HCT116 (cell line): ENCODE results near the gene LIMA1. TPM values are rescaled to one million over a fixed set of nuclear protein-coding genes. Genes with fewer than 3 reads are reported as not detected.

Source experiments
- ATAC-seq: fragments of 200-7000 bp; cut with Tn5 transposase; 2 replicates; pipeline ENCODE4 v1.9.1; 2020; ENCODE audit warnings: mild to moderate bottlenecking, moderate library complexity
- BruUV-seq: library from RNA; stranded (reverse); fragments of 400-500 nt; replicated peaks from 2 replicates; lab custom pipeline; 2021; lab: Mats Ljungman, UMichigan
- CTCF ChIA-PET: fragments of 300-600 bp; sonication (Branson Sonifier 250); formaldehyde crosslinking; loops from one replicate; lab custom pipeline; 2021; ENCODE audit warnings: antibody characterized with exemption; lab: Charles Lee
- POLR2A ChIA-PET: fragments of 300-600, 350-600 bp; sonication (Branson Sonifier 250); formaldehyde crosslinking; loops from one replicate; lab custom pipeline; 2021; ENCODE audit warnings: antibody characterized with exemption; lab: Charles Lee
- RAD21 ChIA-PET, 2 experiments: fragments of 300-600 bp; sonication (Branson Sonifier 250); formaldehyde crosslinking; loops; one replicate each; lab custom pipeline; 2023; ENCODE audit warnings: low total read pairs in 2 of 2; ENCODE audit not compliant: uncharacterized antibody in 2 of 2, unreplicated experiment in 2 of 2, low non-redundant PET in 1 of 2; lab: Charles Lee
- DNase-seq: peaks from one replicate; pipeline ENCODE4 v3.0.0-alpha.2; 2010; ENCODE audit warnings: low read depth, low spot score
- H2AFZ ChIP-seq: fragments of 200-600 bp; shearing (Covaris generic), sonication (generic); 2 replicates; pipeline ENCODE4 v1.6.1; 2017; ENCODE audit warnings: low read depth, mixed run types, mixed read lengths, antibody characterized with exemption, low read length; ENCODE audit not compliant: poor library complexity, severe bottlenecking
- H3K27ac ChIP-seq: 2 replicates; pipeline ENCODE4 v1.5.1; 2012; ENCODE audit warnings: low read depth, low read length
- H3K27me3 ChIP-seq: fragments of 200-600 bp; sonication (generic); 2 replicates; pipeline ENCODE4 v1.6.1; 2016; ENCODE audit warnings: mixed run types, low read length, mixed read lengths; ENCODE audit not compliant: insufficient read depth
- H3K36me3 ChIP-seq, 2 experiments: fragments of 200-500 bp in 1 of 2; fragments of 200-600 bp in 1 of 2; sonication (Bioruptor generic) in 1 of 2; sonication (generic) in 1 of 2; 2 replicates each; pipeline versions ENCODE4 v1.5.1 to v1.6.1; 2014 to 2016; ENCODE audit warnings: low read length in 2 of 2, inconsistent platforms in 1 of 2, mixed read lengths in 1 of 2, mixed run types in 1 of 2; ENCODE audit not compliant: insufficient read depth in 2 of 2, control insufficient read depth in 1 of 2
- H3K4me1 ChIP-seq, 2 experiments: fragments of 200-600 bp in 1 of 2; sonication (generic) in 1 of 2; 2 replicates each; pipeline versions ENCODE4 v1.5.1 to v1.6.1; 2012 to 2017; ENCODE audit warnings: low read length in 2 of 2, inconsistent platforms in 1 of 2, mild to moderate bottlenecking in 1 of 2, mixed read lengths in 1 of 2, mixed run types in 1 of 2, moderate library complexity in 1 of 2; ENCODE audit not compliant: insufficient read depth in 2 of 2, control insufficient read depth in 1 of 2
- H3K4me2 ChIP-seq: fragments of 200-600 bp; sonication (generic); 2 replicates; pipeline ENCODE4 v1.6.1; 2017; ENCODE audit warnings: mixed run types, low read length, mixed read lengths
- H3K4me3 ChIP-seq, 2 experiments: fragments of 200-600 bp in 1 of 2; sonication (generic) in 1 of 2; replicated peaks in 1 of 2; 2 replicates each; pipeline ENCODE4 v1.5.1; 2011 to 2016; ENCODE audit warnings: low read length in 2 of 2, control low read depth in 1 of 2, low read depth in 1 of 2, mild to moderate bottlenecking in 1 of 2, mixed read lengths in 1 of 2, mixed run types in 1 of 2
- H3K79me2 ChIP-seq: fragments of 200-600 bp; sonication (generic); 2 replicates; pipeline ENCODE4 v1.6.1; 2017; ENCODE audit warnings: mild to moderate bottlenecking, mixed run types, low read length, moderate library complexity, mixed read lengths; ENCODE audit not compliant: insufficient read depth
- H3K9ac ChIP-seq: fragments of 200-600 bp; sonication (generic); 2 replicates; pipeline ENCODE4 v1.6.1; 2016; ENCODE audit warnings: low read length, mixed read lengths
- H3K9me2 ChIP-seq: fragments of 200-600 bp; sonication (generic), shearing (Covaris generic); 2 replicates; pipeline ENCODE4 v1.6.1; 2017; ENCODE audit warnings: mixed run types, mild to moderate bottlenecking, moderate library complexity; ENCODE audit not compliant: insufficient read depth
- H3K9me3 ChIP-seq, 2 experiments: fragments of 200-500 bp in 1 of 2; fragments of 200-600 bp in 1 of 2; sonication (Bioruptor generic) in 1 of 2; sonication (generic) in 1 of 2; 2 replicates each; pipeline ENCODE4 v1.6.1; 2014 to 2017; ENCODE audit warnings: low read length in 2 of 2, mixed read lengths in 2 of 2, inconsistent platforms in 1 of 2, low read depth in 1 of 2, mild to moderate bottlenecking in 1 of 2, mixed run types in 1 of 2, moderate library complexity in 1 of 2; ENCODE audit not compliant: control insufficient read depth in 1 of 2, insufficient read depth in 1 of 2
- H4K20me1 ChIP-seq: fragments of 200-600 bp; sonication (generic), shearing (Covaris generic); 2 replicates; pipeline ENCODE4 v1.6.1; 2017; ENCODE audit warnings: mixed run types, mild to moderate bottlenecking, moderate library complexity; ENCODE audit not compliant: insufficient read depth
- ATF3 ChIP-seq: IDR thresholded peaks from 2 replicates; pipeline ENCODE4 v1.6.1; 2012
- CTCF ChIP-seq, 3 experiments: fragments of 200-600 bp in 1 of 3; sonication (generic) in 1 of 3; IDR thresholded peaks in 2 of 3; conservative IDR thresholded peaks in 1 of 3; 2 replicates each; pipeline ENCODE4 v1.5.1; 2012 to 2017; ENCODE audit warnings: low read depth in 2 of 3, low read length in 2 of 3, antibody characterized with exemption in 1 of 3, borderline replicate concordance in 1 of 3, control low read depth in 1 of 3, mild to moderate bottlenecking in 1 of 3, mixed read lengths in 1 of 3, mixed run types in 1 of 3, moderate library complexity in 1 of 3; ENCODE audit not compliant: insufficient read depth in 1 of 3
- EGR1 ChIP-seq: IDR thresholded peaks from 2 replicates; pipeline ENCODE4 v1.6.1; 2012; ENCODE audit warnings: low read depth
- ELF1 ChIP-seq: IDR thresholded peaks from 2 replicates; pipeline ENCODE4 v1.6.1; 2012; ENCODE audit warnings: low read depth, borderline replicate concordance
- FOSL1 ChIP-seq: IDR thresholded peaks from 2 replicates; pipeline ENCODE4 v1.6.1; 2012; ENCODE audit warnings: low read depth
- POLR2A ChIP-seq: IDR thresholded peaks from 2 replicates; pipeline ENCODE4 v1.7.0; 2011; ENCODE audit warnings: borderline replicate concordance; ENCODE audit not compliant: insufficient read depth, insufficient read length; ENCODE audit errors: extremely low read depth
- RAD21 ChIP-seq: IDR thresholded peaks from 2 replicates; pipeline ENCODE4 v1.6.1; 2012; ENCODE audit warnings: low read depth, mild to moderate bottlenecking
- REST ChIP-seq: IDR thresholded peaks from 2 replicates; pipeline ENCODE4 v1.6.1; 2012; ENCODE audit warnings: low read depth
- SP1 ChIP-seq: IDR thresholded peaks from 2 replicates; pipeline ENCODE4 v1.6.1; 2012; ENCODE audit warnings: low read depth
- TCF7L2 ChIP-seq: IDR thresholded peaks from 2 replicates; pipeline ENCODE4 v1.7.0; 2011; ENCODE audit warnings: borderline replicate concordance, inconsistent platforms; ENCODE audit not compliant: insufficient read depth, insufficient read length; ENCODE audit errors: extremely low read depth
- YY1 ChIP-seq: IDR thresholded peaks from 2 replicates; pipeline ENCODE4 v1.6.1; 2011; ENCODE audit warnings: low read length, low read depth, moderate library complexity, mild to moderate bottlenecking; ENCODE audit not compliant: insufficient replicate concordance; ENCODE audit errors: extremely low read depth
- ZFX ChIP-seq: fragments of 450-650 bp; IDR thresholded peaks from 2 replicates; pipeline ENCODE4 v1.6.1; 2017
- ZNF274 ChIP-seq: fragments of 200-500 bp; sonication (Bioruptor generic); IDR thresholded peaks from 2 replicates; pipeline ENCODE4 v1.6.1; 2014; ENCODE audit warnings: mild to moderate bottlenecking, low read depth, low read length, inconsistent platforms
- intact Hi-C: fragments of 100-400 bp; cut with micrococcal nuclease; formaldehyde crosslinking; loops from 2 replicates; pipeline ENCODE4 v1.10.0; 2022
- total RNA-seq: library from RNA; stranded (reverse); gene quantifications from one replicate; pipeline ENCODE4 v1.2.1, GENCODE V29; 2021; ENCODE audit not compliant: unreplicated experiment
- TF ChIP-seq, protein P1 (sequence below): IDR thresholded peaks from 2 replicates; pipeline ENCODE4 v1.6.1; 2011; ENCODE audit warnings: mild to moderate bottlenecking, low read length, moderate library complexity; ENCODE audit not compliant: insufficient replicate concordance; ENCODE audit errors: extremely low read depth
- TF ChIP-seq, protein P2 (sequence below): IDR thresholded peaks from 2 replicates; pipeline ENCODE4 v1.6.1; 2012

LIMA1 gene
- total RNA-seq, 1 experiment from 2014 or later: 79.6 TPM

DNA sequence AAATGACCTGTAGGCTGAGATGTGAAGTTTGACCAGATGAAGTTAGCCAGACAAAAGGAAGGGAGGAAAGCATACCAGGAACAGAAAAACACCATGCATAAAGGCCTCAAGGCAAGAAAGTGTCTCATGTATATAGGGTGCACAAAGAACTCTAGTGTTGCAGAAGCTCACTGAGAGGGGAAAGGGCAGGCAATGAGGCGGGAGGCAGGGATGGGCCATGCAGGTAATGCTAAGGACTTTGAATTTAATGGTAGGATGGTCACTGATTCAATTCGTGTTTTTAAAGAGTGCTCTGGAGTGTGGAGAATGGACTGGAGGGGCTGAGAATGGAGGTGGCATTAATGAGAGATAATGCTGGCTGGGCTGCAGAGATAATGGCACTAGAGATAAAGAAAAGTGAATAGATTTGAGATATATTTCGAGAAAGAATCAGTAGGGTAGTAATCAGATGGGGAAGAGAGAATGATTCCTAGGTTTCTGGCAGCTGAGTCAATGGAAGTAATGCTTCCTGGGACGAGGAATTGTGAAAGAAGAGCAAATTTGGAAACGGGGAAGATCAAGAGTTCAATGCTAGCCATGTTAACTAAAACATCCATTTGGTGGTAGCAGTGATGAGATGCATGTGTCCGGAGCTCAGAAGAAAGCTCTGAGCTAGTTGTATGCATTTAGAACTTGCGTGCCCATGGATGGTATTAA lies 43.1 kb downstream of the LIMA1 start:
- intact Hi-C loops: no loop called here
- ATAC-seq: no peak
- H4K20me1 ChIP-seq: no peaks in the 10 kb centered on the region
- ChIA-PET POLR2A (interaction anchor here (0.8 kb wide), 1 partner anchor 18 kb away, joined by 3 read pairs; no protein-coding TSS in a partner anchor), CTCF (no interaction called here), RAD21 (no interaction called here)
- H3K9me3 ChIP-seq: no peaks in the 10 kb centered on the region
- H3K27ac ChIP-seq: no peak overlapping the region
- no peaks in the 10 kb centered on the region for H3K27me3 ChIP-seq
- no peak overlapping the region for H3K4me2 ChIP-seq
- TF ChIP-seq FOSL1 (no peak), EGR1 (no peak), SP1 (no peak), POLR2A (no peak), TCF7L2 (no peak), CTCF (IDR thresholded peaks at IDR 0.05 in 2 of 3, conservative IDR thresholded peaks at IDR 0.05 in 1 of 3; ENCODE audit: borderline replicate concordance in 1 of 3, insufficient read depth in 1 of 3, low read depth in 2 of 3, low read length in 2 of 3) (no peak), ELF1 (no peak), RAD21 (no peak), ZNF274 (no peak), ZFX (no peak), YY1 (no peak), ATF3 (no peak), REST (no peak)
- TF ChIP-seq, protein P1, sequence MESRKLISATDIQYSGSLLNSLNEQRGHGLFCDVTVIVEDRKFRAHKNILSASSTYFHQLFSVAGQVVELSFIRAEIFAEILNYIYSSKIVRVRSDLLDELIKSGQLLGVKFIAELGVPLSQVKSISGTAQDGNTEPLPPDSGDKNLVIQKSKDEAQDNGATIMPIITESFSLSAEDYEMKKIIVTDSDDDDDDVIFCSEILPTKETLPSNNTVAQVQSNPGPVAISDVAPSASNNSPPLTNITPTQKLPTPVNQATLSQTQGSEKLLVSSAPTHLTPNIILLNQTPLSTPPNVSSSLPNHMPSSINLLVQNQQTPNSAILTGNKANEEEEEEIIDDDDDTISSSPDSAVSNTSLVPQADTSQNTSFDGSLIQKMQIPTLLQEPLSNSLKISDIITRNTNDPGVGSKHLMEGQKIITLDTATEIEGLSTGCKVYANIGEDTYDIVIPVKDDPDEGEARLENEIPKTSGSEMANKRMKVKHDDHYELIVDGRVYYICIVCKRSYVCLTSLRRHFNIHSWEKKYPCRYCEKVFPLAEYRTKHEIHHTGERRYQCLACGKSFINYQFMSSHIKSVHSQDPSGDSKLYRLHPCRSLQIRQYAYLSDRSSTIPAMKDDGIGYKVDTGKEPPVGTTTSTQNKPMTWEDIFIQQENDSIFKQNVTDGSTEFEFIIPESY: no peak
- TF ChIP-seq, protein P2, sequence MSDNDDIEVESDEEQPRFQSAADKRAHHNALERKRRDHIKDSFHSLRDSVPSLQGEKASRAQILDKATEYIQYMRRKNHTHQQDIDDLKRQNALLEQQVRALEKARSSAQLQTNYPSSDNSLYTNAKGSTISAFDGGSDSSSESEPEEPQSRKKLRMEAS: no peak
- BruUV-seq: no TSS peak
- H2AFZ ChIP-seq: no peak overlapping the region
- H3K79me2 ChIP-seq: no peaks in the 10 kb centered on the region
- no peaks in the 10 kb centered on the region for H3K9me2 ChIP-seq
- no peak overlapping the region for H3K9ac ChIP-seq
- no peaks in the 10 kb centered on the region for H3K36me3 ChIP-seq
- no peak overlapping the region for H3K4me3 ChIP-seq
- no peak for DNase-seq
- H3K4me1 ChIP-seq: peaks cover 35 to 46% of the 10 kb centered on the region in 2 experiments
